ENCODE measurements around the gene TPO. TPM values are rescaled to one million over a fixed set of nuclear protein-coding genes. Genes with fewer than 3 reads are reported as not detected.

Gene TPO
- total and polyA plus RNA-seq, 8 donors, result 0.19 to 8.2 (median 0.49) TPM; not detected in 1

- no peak overlapping the region for H3K4me3 ChIP-seq
- ATAC-seq (no peak), FAIRE-seq (no peak), DNase-seq (no peak)
- no peak overlapping the region for H3K27ac ChIP-seq
- WGBS, 2 donors, result 77 to 87% methylated on average over 14 of the region's 14 CpGs
- no peaks in the 10 kb centered on the region for H3K27me3 ChIP-seq
- H3K36me3 ChIP-seq, result no peaks in the 10 kb centered on the region
- no peak for TF ChIP-seq CTCF (IDR thresholded peaks at IDR 0.05)
- no peaks in the 10 kb centered on the region for H3K9me3 ChIP-seq
- H3K4me1 ChIP-seq, result no peaks in the 10 kb centered on the region
- intact Hi-C loops (cut with DNase I), result no loop called here
Measured at GRCh38 chr2:1421731-1422130, 8.5 kb downstream of the TPO start.

GRCh38 chr2:1422131-1422530 is 8.9 kb downstream of the TPO start:
- FAIRE-seq, result no peak
- H3K27me3 ChIP-seq, result no peaks in the 10 kb centered on the region
- H3K27ac ChIP-seq, result no peak overlapping the region
- no peaks in the 10 kb centered on the region for H3K9me3 ChIP-seq
- H3K36me3 ChIP-seq, result no peaks in the 10 kb centered on the region
- H3K4me3 ChIP-seq, result no peak overlapping the region
- WGBS, 2 donors, result 83 to 90% methylated on average over 22 of the region's 22 CpGs
- no peak for DNase-seq
- no peak for TF ChIP-seq CTCF (IDR thresholded peaks at IDR 0.05)
- no peak for ATAC-seq
- no peaks in the 10 kb centered on the region for H3K4me1 ChIP-seq
- intact Hi-C loops (cut with DNase I), result no loop called here

- FAIRE-seq (no peak), DNase-seq (no peak), ATAC-seq (no peak)
- intact Hi-C loops (cut with DNase I), result no loop called here
- Histone ChIP-seq H3K9me3 (no peaks in the 10 kb centered on the region), H3K27me3 (no peaks in the 10 kb centered on the region), H3K36me3 (no peaks in the 10 kb centered on the region), H3K4me3 (no peak overlapping the region), H3K4me1 (no peaks in the 10 kb centered on the region), H3K27ac (no peak overlapping the region)
- TF ChIP-seq CTCF (IDR thresholded peaks at IDR 0.05), result no peak
- 80 to 83% methylated on average over 26 of the region's 26 CpGs for WGBS, 2 donors
Measured at GRCh38 chr2:1422716-1423285, 9.5 kb downstream of the TPO start.

- FAIRE-seq (no peak), ATAC-seq (no peak), DNase-seq (no peak)
- no peaks in the 10 kb centered on the region for H3K4me1 ChIP-seq
- 87 to 88% methylated on average over 3 of the region's 3 CpGs for WGBS, 2 donors
- H3K4me3 ChIP-seq, result no peak overlapping the region
- TF ChIP-seq CTCF (IDR thresholded peaks at IDR 0.05), result no peak
- intact Hi-C loops (cut with DNase I), result no loop called here
- H3K36me3 ChIP-seq, result no peaks in the 10 kb centered on the region
- no peaks in the 10 kb centered on the region for H3K27me3 ChIP-seq
- H3K9me3 ChIP-seq, result no peaks in the 10 kb centered on the region
- no peak overlapping the region for H3K27ac ChIP-seq
Measured at GRCh38 chr2:1427086-1427485, 13.8 kb downstream of the TPO start.

- intact Hi-C loops (cut with DNase I), result no loop called here
- no peak for FAIRE-seq
- Histone ChIP-seq H3K36me3 (no peaks in the 10 kb centered on the region), H3K27ac (no peak overlapping the region), H3K27me3 (no peaks in the 10 kb centered on the region), H3K9me3 (no peaks in the 10 kb centered on the region), H3K4me3 (no peak overlapping the region), H3K4me1 (no peaks in the 10 kb centered on the region)
- no peak for DNase-seq
- WGBS, 2 donors, result 85 to 88% methylated on average over 2 of the region's 2 CpGs
- no peak for ATAC-seq
- no peak for TF ChIP-seq CTCF (IDR thresholded peaks at IDR 0.05)
Measured at GRCh38 chr2:1429895-1430294, 16.6 kb downstream of the TPO start.

All from pancreas (tissue), 10 donors.